ENCODE data around the gene NDST4. TPM values are rescaled to one million over a fixed set of nuclear protein-coding genes. Genes with fewer than 3 reads are reported as not detected.
A peak's percentile ranks its signal among the peaks of the same experiment; 100 is the strongest.

NDST4 gene
- total and polyA plus RNA-seq, 7 donors = not detected

- ATAC-seq (no peak), DNase-seq (no peak)
- H3K4me3 ChIP-seq = no peak overlapping the region
- no peaks in the 10 kb centered on the region for H3K27me3 ChIP-seq (ENCODE audit: insufficient read depth in 3 of 3, low read length in 2 of 3)
- intact Hi-C loops (cut with DNase I) = no loop called here
- H3K36me3 ChIP-seq (ENCODE audit: insufficient read depth in 1 of 2, low read depth in 1 of 2) = no peaks in the 10 kb centered on the region
- no peaks in the 10 kb centered on the region for H3K9me3 ChIP-seq
- peaks cover 4% of the 10 kb centered on the region for H3K4me1 ChIP-seq
- no peak overlapping the region for H3K27ac ChIP-seq
- TF ChIP-seq CTCF (IDR thresholded peaks at IDR 0.05) = no peak
Measured at GRCh38 chr4:115108850-115109249, 4.6 kb downstream of the NDST4 start.

- intact Hi-C loops (cut with DNase I) = no loop called here
- H3K4me1 ChIP-seq = peaks cover 4% of the 10 kb centered on the region
Measured at GRCh38 chr4:115107411-115107810, 6.0 kb downstream of the NDST4 start.

GRCh38 chr4:115101675-115102074 lies 11.7 kb downstream of the NDST4 start:
- ATAC-seq (no peak), DNase-seq (no peak)
- Histone ChIP-seq H3K27me3 (ENCODE audit: insufficient read depth in 3 of 3, low read length in 2 of 3) (no peaks in the 10 kb centered on the region), H3K36me3 (ENCODE audit: insufficient read depth in 1 of 2, low read depth in 1 of 2) (no peaks in the 10 kb centered on the region), H3K27ac (no peak overlapping the region), H3K9me3 (no peaks in the 10 kb centered on the region), H3K4me1 (no peaks in the 10 kb centered on the region), H3K4me3 (no peak overlapping the region)
- intact Hi-C loops (cut with DNase I) = no loop called here
- TF ChIP-seq CTCF (IDR thresholded peaks at IDR 0.05) = no peak
- 29 to 39% (median 34%) methylated on average over 3 of the region's 3 CpGs for WGBS, 3 donors

More at GRCh38 chr4:115107411-115107810, 6.0 kb downstream of the NDST4 start:
- Histone ChIP-seq H3K27me3 (ENCODE audit: insufficient read depth in 3 of 3, low read length in 2 of 3) (no peaks in the 10 kb centered on the region), H3K36me3 (ENCODE audit: insufficient read depth in 1 of 2, low read depth in 1 of 2) (no peaks in the 10 kb centered on the region), H3K27ac (no peak overlapping the region), H3K4me3 (no peak overlapping the region), H3K9me3 (no peaks in the 10 kb centered on the region)
- no peak for DNase-seq
- TF ChIP-seq CTCF (IDR thresholded peaks at IDR 0.05) = no peak
- no peak for ATAC-seq

DNA sequence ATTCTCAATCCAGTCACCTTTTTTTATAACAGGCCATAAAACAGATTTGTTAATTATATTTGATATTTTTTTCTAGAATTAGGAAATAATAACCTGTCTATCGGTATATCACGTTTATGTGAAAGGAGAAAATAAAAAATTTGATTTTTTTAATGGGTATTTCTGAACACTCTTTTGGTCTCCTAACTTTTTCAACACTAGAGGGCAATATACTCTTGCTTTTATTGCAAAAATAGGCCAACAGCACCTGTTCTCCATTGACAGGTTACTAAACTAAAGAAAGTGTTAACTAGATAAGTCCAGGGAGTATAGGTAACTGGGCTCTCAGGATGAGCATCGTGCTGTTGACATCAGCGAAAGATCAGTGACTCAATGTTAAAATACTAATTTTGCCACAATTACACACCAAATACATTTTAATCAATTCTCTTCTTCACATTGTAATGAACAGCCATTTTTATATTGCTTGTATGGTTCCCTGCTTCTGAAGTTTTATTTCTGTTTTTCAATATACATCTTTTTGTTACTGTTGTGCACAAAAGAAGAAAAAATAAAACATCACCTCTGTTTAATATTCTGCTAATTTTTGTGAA lies 22.8 kb downstream of the NDST4 start:
- H3K27me3 ChIP-seq (ENCODE audit: insufficient read depth in 3 of 3, low read length in 2 of 3) = no peaks in the 10 kb centered on the region
- peak; percentile 45 for TF ChIP-seq CTCF (IDR thresholded peaks at IDR 0.05)
- H3K36me3 ChIP-seq (ENCODE audit: insufficient read depth in 1 of 2, low read depth in 1 of 2) = no peaks in the 10 kb centered on the region
- no peak overlapping the region for H3K4me3 ChIP-seq
- intact Hi-C loops (cut with DNase I) = no loop called here
- no peak overlapping the region for H3K27ac ChIP-seq
- DNase-seq (no peak), ATAC-seq (no peak)
- H3K4me1 ChIP-seq = no peaks in the 10 kb centered on the region
- no peaks in the 10 kb centered on the region for H3K9me3 ChIP-seq
- WGBS, 3 donors = 10 to 13% (median 13%) methylated on average over 4 of the region's 4 CpGs

- no peaks in the 10 kb centered on the region for H3K9me3 ChIP-seq
- no peak for DNase-seq
- ATAC-seq = no peak
- H3K4me3 ChIP-seq = no peak overlapping the region
- intact Hi-C loops (cut with DNase I) = no loop called here
- no peaks in the 10 kb centered on the region for H3K4me1 ChIP-seq
- 69 to 76% (median 76%) methylated on average over 2 of the region's 2 CpGs for WGBS, 3 donors
- no peak overlapping the region for H3K27ac ChIP-seq
- no peaks in the 10 kb centered on the region for H3K36me3 ChIP-seq (ENCODE audit: insufficient read depth in 1 of 2, low read depth in 1 of 2)
- no peaks in the 10 kb centered on the region for H3K27me3 ChIP-seq (ENCODE audit: insufficient read depth in 3 of 3, low read length in 2 of 3)
- no peak for TF ChIP-seq CTCF (IDR thresholded peaks at IDR 0.05)
Measured at GRCh38 chr4:115082633-115083032, 30.8 kb downstream of the NDST4 start.
